PC-3 (cell line): ENCODE data around the gene SMYD2. TPM values are rescaled to one million over a fixed set of nuclear protein-coding genes. Genes with fewer than 3 reads are reported as not detected.
A peak's percentile ranks its signal among the peaks of the same experiment; 100 is the strongest.

Experiments used
- ATAC-seq: fragments of 200-7000 bp; cut with Tn5 transposase; 2 replicates; pipeline ENCODE4 v1.9.1; 2020; ENCODE audit warnings: mild to moderate bottlenecking, moderate library complexity
- BruUV-seq: library from RNA; stranded (reverse); fragments of 400-500 nt; replicated peaks from 2 replicates; lab custom pipeline; 2021; lab: Mats Ljungman, UMichigan
- CTCF ChIA-PET: fragments of 300-600 bp; sonication (Branson Sonifier 250); formaldehyde crosslinking; loops from one replicate; lab custom pipeline; 2022; ENCODE audit warnings: antibody characterized with exemption; lab: Charles Lee
- POLR2A ChIA-PET: fragments of 300-600 bp; sonication (Branson Sonifier 250); formaldehyde crosslinking; loops from one replicate; lab custom pipeline; 2022; ENCODE audit warnings: antibody characterized with exemption; ENCODE audit not compliant: unreplicated experiment; lab: Charles Lee
- DNase-seq: peaks from one replicate; pipeline ENCODE4 v3.0.0-alpha.2; 2015
- H2AFZ ChIP-seq: fragments of 300-600 bp; sonication (generic); 2 replicates; pipeline ENCODE4 v1.6.0; 2016; ENCODE audit warnings: antibody characterized with exemption, low read length
- H3F3A ChIP-seq: fragments of 300-600 bp; sonication (generic); one replicate; pipeline ENCODE4 v1.6.0; 2017; ENCODE audit warnings: antibody characterized with exemption, low read length, control low read depth, mild to moderate bottlenecking; ENCODE audit not compliant: unreplicated experiment
- H3K27ac ChIP-seq: fragments of 300-600 bp; sonication (generic); 2 replicates; pipeline ENCODE4 v1.5.1; 2016; ENCODE audit warnings: mild to moderate bottlenecking, low read length
- H3K27me3 ChIP-seq: fragments of 300-600 bp; sonication (generic); 2 replicates; pipeline ENCODE4 v1.6.1; 2016; ENCODE audit warnings: low read length, mixed read lengths
- H3K36me3 ChIP-seq: fragments of 300-600 bp; sonication (generic); 2 replicates; pipeline ENCODE4 v1.6.1; 2016; ENCODE audit warnings: low read depth, mixed run types, low read length, mixed read lengths
- H3K4me1 ChIP-seq: fragments of 300-600 bp; sonication (generic); 2 replicates; pipeline ENCODE4 v1.5.1; 2016; ENCODE audit warnings: low read length; ENCODE audit not compliant: insufficient read depth
- H3K4me2 ChIP-seq: fragments of 300-600 bp; sonication (generic); 2 replicates; pipeline ENCODE4 v1.6.0; 2016; ENCODE audit warnings: low read length
- H3K4me3 ChIP-seq: fragments of 300-600 bp; sonication (generic); 2 replicates; pipeline ENCODE4 v1.5.1; 2016; ENCODE audit warnings: mild to moderate bottlenecking, low read length, mixed read lengths
- H3K79me2 ChIP-seq: fragments of 300-600 bp; sonication (generic); 2 replicates; pipeline ENCODE4 v1.6.1; 2017; ENCODE audit warnings: low read length, mixed read lengths
- H3K9ac ChIP-seq: fragments of 300-600 bp; sonication (generic); 2 replicates; pipeline ENCODE4 v1.6.0; 2016; ENCODE audit warnings: mild to moderate bottlenecking, low read length
- H3K9me2 ChIP-seq: fragments of 300-600 bp; sonication (generic); replicated peaks from 2 replicates; pipeline ENCODE4 v1.6.1; 2016; ENCODE audit warnings: mixed run types, low read length, mixed read lengths
- H3K9me3 ChIP-seq: fragments of 300-600 bp; sonication (generic); 2 replicates; pipeline ENCODE4 v1.6.1; 2016; ENCODE audit warnings: low read length, mixed read lengths
- H4K20me1 ChIP-seq: fragments of 300-600 bp; sonication (generic); 2 replicates; pipeline ENCODE4 v1.6.1; 2016; ENCODE audit warnings: low read length, mixed read lengths
- EZH2 ChIP-seq: fragments of 300-600 bp; sonication (generic); IDR thresholded peaks from one replicate; pipeline ENCODE4 v1.6.1; 2017; ENCODE audit warnings: antibody characterized with exemption, mild to moderate bottlenecking, low read length; ENCODE audit not compliant: unreplicated experiment
- EZH2phosphoT487 ChIP-seq: fragments of 300-600 bp; sonication (generic); IDR thresholded peaks from 2 replicates; pipeline ENCODE4 v1.6.1; 2018; ENCODE audit warnings: mild to moderate bottlenecking, antibody characterized with exemption, low read length, borderline replicate concordance
- intact Hi-C: fragments of 100-400 bp; cut with micrococcal nuclease; formaldehyde crosslinking; loops from 2 replicates; pipeline ENCODE4 v1.9.0; 2023
- total RNA-seq: library from RNA; depleted of rRNA; stranded (reverse); fragments of >200 nt; gene quantifications from 2 replicates; pipeline ENCODE4 v1.2.3, GENCODE V29; 2014
- TF ChIP-seq, protein P1 (sequence below): fragments of 300-600 bp; sonication (generic); conservative IDR thresholded peaks from 2 replicates; pipeline ENCODE4 v1.5.1; 2017; ENCODE audit warnings: antibody characterized with exemption, low read depth, mild to moderate bottlenecking, low read length

The SMYD2 gene
- total RNA-seq, 1 experiment from 2014 or later = 124 TPM

GRCh38 chr1:214261206-214262123 lies 19.5 kb upstream of the SMYD2 start:
- H3K4me2 ChIP-seq = peak overlapping the region; percentile 58
- no peaks in the 10 kb centered on the region for H3K9me3 ChIP-seq
- no TSS peak for BruUV-seq
- peaks cover 15% of the 10 kb centered on the region for H3K4me1 ChIP-seq
- H3F3A ChIP-seq = no peaks in the 10 kb centered on the region
- intact Hi-C loops = loop anchor here (1.0 to 5.0 kb wide), 4 partner anchors 47 to 366 kb away; no protein-coding TSS in a partner anchor
- H3K9ac ChIP-seq = no peak overlapping the region
- peak; percentile 89 for DNase-seq
- POLR2A ChIA-PET = interaction anchor here (0.5 to 0.7 kb wide), 3 partner anchors 220 to 325 kb away, joined by 3 to 15 read pairs (median 5); no protein-coding TSS in a partner anchor
- H4K20me1 ChIP-seq = no peaks in the 10 kb centered on the region
- CTCF ChIA-PET = interaction anchor here (0.6 to 2.0 kb wide), 10 partner anchors 9 to 71 kb away, joined by 3 to 27 read pairs (median 6); no protein-coding TSS in a partner anchor
- TF ChIP-seq, protein P1, sequence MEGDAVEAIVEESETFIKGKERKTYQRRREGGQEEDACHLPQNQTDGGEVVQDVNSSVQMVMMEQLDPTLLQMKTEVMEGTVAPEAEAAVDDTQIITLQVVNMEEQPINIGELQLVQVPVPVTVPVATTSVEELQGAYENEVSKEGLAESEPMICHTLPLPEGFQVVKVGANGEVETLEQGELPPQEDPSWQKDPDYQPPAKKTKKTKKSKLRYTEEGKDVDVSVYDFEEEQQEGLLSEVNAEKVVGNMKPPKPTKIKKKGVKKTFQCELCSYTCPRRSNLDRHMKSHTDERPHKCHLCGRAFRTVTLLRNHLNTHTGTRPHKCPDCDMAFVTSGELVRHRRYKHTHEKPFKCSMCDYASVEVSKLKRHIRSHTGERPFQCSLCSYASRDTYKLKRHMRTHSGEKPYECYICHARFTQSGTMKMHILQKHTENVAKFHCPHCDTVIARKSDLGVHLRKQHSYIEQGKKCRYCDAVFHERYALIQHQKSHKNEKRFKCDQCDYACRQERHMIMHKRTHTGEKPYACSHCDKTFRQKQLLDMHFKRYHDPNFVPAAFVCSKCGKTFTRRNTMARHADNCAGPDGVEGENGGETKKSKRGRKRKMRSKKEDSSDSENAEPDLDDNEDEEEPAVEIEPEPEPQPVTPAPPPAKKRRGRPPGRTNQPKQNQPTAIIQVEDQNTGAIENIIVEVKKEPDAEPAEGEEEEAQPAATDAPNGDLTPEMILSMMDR = peak; percentile 99
- TF ChIP-seq EZH2phosphoT487 = no peak
- H2AFZ ChIP-seq = peak overlapping the region; percentile 58
- no peak overlapping the region for H3K27ac ChIP-seq
- H3K9me2 ChIP-seq = no peaks in the 10 kb centered on the region
- no peaks in the 10 kb centered on the region for H3K79me2 ChIP-seq
- peak overlapping the region; percentile 13; the same call in 1 of the 2 replicates for H3K4me3 ChIP-seq
- ATAC-seq = peak; percentile 99
- no peaks in the 10 kb centered on the region for H3K27me3 ChIP-seq
- H3K36me3 ChIP-seq = no peaks in the 10 kb centered on the region

- intact Hi-C loops = loop anchor here (5.0 kb wide), 2 partner anchors 323 to 363 kb away; no protein-coding TSS in a partner anchor
- Histone ChIP-seq H3K9ac (no peak overlapping the region), H3K4me1 (peaks cover 13% of the 10 kb centered on the region), H3K9me3 (no peaks in the 10 kb centered on the region), H3K4me3 (no peak overlapping the region), H4K20me1 (no peaks in the 10 kb centered on the region), H3F3A (no peaks in the 10 kb centered on the region), H3K4me2 (no peak overlapping the region), H3K27ac (no peak overlapping the region), H3K36me3 (no peaks in the 10 kb centered on the region), H2AFZ (no peak overlapping the region), H3K79me2 (no peaks in the 10 kb centered on the region), H3K27me3 (no peaks in the 10 kb centered on the region), H3K9me2 (no peaks in the 10 kb centered on the region)
- DNase-seq (no peak), ATAC-seq (no peak)
- CTCF ChIA-PET = interaction anchor here (0.6 kb wide), 1 partner anchor 218 kb away, joined by 3 read pairs; no protein-coding TSS in a partner anchor
- no peak for TF ChIP-seq EZH2phosphoT487
- TF ChIP-seq EZH2 = no peak
- TF ChIP-seq, protein P1 = no peak
- POLR2A ChIA-PET = no interaction called here
- BruUV-seq = no TSS peak
Observed at GRCh38 chr1:214264196-214264595, 16.8 kb upstream of the SMYD2 start.
